Thyroid gland (tissue), 4 donors: Measurements from ENCODE around the gene TUBA3C.

Source experiments
- CTCF ChIP-seq, 6 experiments: fragments of 200-600 bp in 3 of 6; fragments of 450-650 bp in 3 of 6; sonication (generic) in 3 of 6; IDR thresholded peaks; one replicate each; pipeline ENCODE4 v1.5.1; 2016 to 2019; ENCODE audit warnings: antibody characterized with exemption in 6 of 6, mild to moderate bottlenecking in 2 of 6, inconsistent platforms in 1 of 6, moderate library complexity in 1 of 6
- POLR2A ChIP-seq, 2 donors: fragments of 450-650 bp; IDR thresholded peaks; one replicate each; pipeline ENCODE4 v1.6.1; 2017; ENCODE audit warnings: antibody characterized with exemption in 2 of 2, mild to moderate bottlenecking in 2 of 2, moderate library complexity in 1 of 2

- TF ChIP-seq CTCF (IDR thresholded peaks at IDR 0.05) (no peak), POLR2A (IDR thresholded peaks at IDR 0.05) (no peak)
Measured at GRCh38 chr13:19169496-19169895, 12.1 kb downstream of the TUBA3C start.
